Coronary artery (tissue), 2 donors: Measurements from ENCODE around the gene USP10.
"Not testable (repeated sequence)": the region's sequence is repeated elsewhere in the genome, so short reads cannot be mapped to it uniquely, and the experiment has no call there.

Source experiments
- DNase-seq: peaks from one replicate; pipeline ENCODE4 v3.0.0-alpha.2; 2017; ENCODE audit warnings: low spot score
- H3K27ac ChIP-seq, 2 donors: fragments of 200-600 bp; sonication (generic); one replicate each; pipeline ENCODE4 v1.5.1; 2016 to 2019
- H3K4me3 ChIP-seq: fragments of 200-600 bp; sonication (generic); 2 replicates; pipeline ENCODE4 v1.5.1; 2016; ENCODE audit warnings: mild to moderate bottlenecking, moderate library complexity
- CTCF ChIP-seq: fragments of 200-600 bp; sonication (generic); IDR thresholded peaks from one replicate; pipeline ENCODE4 v1.5.1; 2019; ENCODE audit warnings: antibody characterized with exemption

Gene USP10

GRCh38 chr16:84687715-84688114, 12.1 kb upstream of the USP10 start:
- Histone ChIP-seq H3K27ac (no peak overlapping the region), H3K4me3 (no peak overlapping the region)
- no peak for TF ChIP-seq CTCF
- no peak for DNase-seq

- not testable (repeated sequence) for DNase-seq, H3K27ac ChIP-seq, H3K4me3 ChIP-seq
These were observed 11.6 kb upstream of the USP10 start for GRCh38 chr16:84688163-84688562.

- no peak for TF ChIP-seq CTCF
- Histone ChIP-seq H3K27ac (no peak overlapping the region), H3K4me3 (no peak overlapping the region)
- DNase-seq: no peak
These were observed 10.7 kb upstream of the USP10 start for GRCh38 chr16:84689111-84689510.

- H3K27ac ChIP-seq: no peak overlapping the region
- no peak for TF ChIP-seq CTCF
- H3K4me3 ChIP-seq: no peak overlapping the region
- no peak for DNase-seq
These were observed 9.5 kb upstream of the USP10 start for GRCh38 chr16:84690088-84690819.

- Histone ChIP-seq H3K4me3 (no peak overlapping the region), H3K27ac (no peak overlapping the region)
- DNase-seq: no peak
- no peak for TF ChIP-seq CTCF
These were observed 7.2 kb upstream of the USP10 start for GRCh38 chr16:84692451-84693214.

- H3K4me3 ChIP-seq, H3K27ac ChIP-seq, DNase-seq: not testable (repeated sequence)
These were observed 5.9 kb upstream of the USP10 start for GRCh38 chr16:84693869-84694268.

- no peak for DNase-seq
- Histone ChIP-seq H3K4me3 (no peak overlapping the region), H3K27ac (no peak overlapping the region)
- no peak for TF ChIP-seq CTCF
These were observed 4.8 kb upstream of the USP10 start for GRCh38 chr16:84694980-84695379.

GRCh38 chr16:84699147-84699711, 571 bp upstream of the USP10 start:
- peak overlapping the region; percentile 39 to 89 for H3K27ac ChIP-seq
- no peak for TF ChIP-seq CTCF
- peak overlapping the region; percentile 88 for H3K4me3 ChIP-seq
- no peak for DNase-seq
